GM18526 (cell line): Measurements from ENCODE around the gene SFMBT2.

Experiments
- POLR2A ChIP-seq: IDR thresholded peaks from 3 replicates; pipeline ENCODE4 v1.6.1; 2011; ENCODE audit not compliant: insufficient read length; ENCODE audit errors: extremely low read depth

The SFMBT2 gene

DNA sequence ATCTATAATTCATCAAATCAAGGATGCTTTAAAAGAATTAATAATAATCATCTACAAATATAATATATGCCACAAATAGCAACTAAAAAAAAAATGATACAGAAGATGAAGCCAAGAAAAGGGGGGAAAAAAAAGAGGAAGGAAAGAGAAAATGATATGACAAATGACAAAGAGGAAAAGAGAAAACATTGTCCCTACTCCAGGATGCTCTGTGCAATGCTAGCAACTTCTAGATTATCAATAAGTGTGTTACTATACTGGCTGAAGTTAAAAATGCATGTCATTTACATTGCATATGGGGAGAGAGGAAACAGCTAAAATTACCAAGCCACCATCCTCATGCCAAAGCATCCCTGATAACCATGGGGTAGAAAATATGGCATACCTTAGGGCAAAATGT is 104.2 kb downstream of the SFMBT2 start:
- TF ChIP-seq POLR2A = no peak

DNA sequence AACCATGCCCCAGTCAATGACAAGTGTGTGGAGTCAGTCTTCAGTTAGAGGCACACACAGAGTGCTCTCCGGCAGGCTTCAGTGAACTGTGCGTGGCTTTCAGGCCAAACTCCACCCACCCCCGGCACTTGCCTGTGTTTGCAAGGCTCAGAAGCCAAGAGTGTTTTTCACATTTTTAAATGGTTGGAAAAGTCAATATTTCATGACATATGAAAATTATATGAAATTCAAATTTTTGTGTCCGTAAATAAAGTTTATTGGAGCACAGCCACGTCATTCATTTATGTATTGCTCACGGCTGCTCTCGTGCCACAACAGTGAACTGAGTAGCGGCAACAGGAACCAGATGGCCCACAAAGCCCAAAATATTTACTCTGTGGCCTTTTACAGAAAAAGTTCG is 104.7 kb downstream of the SFMBT2 start:
- TF ChIP-seq POLR2A = no peak

DNA sequence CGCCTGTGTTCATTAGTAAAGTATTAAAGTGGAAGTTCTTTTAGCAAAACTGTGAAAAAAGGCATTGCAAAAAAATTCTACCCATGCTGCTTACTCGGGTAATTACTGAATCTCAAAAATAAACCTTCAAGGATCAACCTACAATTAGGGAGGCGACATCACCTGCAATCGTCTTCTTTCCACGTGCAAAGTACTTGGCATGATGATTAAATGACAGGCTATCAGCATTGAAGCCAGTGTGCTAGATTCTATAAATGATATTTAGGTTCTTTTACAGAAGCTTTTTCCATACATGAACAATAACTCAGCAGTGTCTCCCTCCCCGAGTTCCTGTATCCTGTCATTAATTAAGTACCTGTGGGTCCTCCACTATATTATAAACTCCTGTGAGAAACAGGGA is 105.8 kb downstream of the SFMBT2 start:
- TF ChIP-seq POLR2A = no peak

DNA sequence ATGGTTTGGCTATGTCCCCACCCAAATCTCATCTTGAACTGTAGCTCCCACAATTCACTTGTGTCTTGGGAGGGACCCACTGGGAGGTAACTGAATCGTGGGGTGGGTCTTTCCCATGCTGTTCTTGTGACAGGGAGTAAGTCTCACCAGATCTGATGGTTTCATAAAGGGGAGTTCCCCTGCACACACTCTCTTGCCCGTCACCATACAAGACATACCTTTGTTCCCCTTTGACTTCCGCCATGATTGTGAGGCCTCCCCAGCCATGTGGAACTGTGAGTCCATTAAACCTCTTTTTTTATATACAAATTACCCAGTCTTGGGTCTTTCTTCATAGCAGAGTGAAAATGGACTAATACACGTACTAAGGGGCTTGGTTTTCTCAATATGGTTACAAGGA is 106.7 kb downstream of the SFMBT2 start:
- TF ChIP-seq POLR2A = no peak

DNA sequence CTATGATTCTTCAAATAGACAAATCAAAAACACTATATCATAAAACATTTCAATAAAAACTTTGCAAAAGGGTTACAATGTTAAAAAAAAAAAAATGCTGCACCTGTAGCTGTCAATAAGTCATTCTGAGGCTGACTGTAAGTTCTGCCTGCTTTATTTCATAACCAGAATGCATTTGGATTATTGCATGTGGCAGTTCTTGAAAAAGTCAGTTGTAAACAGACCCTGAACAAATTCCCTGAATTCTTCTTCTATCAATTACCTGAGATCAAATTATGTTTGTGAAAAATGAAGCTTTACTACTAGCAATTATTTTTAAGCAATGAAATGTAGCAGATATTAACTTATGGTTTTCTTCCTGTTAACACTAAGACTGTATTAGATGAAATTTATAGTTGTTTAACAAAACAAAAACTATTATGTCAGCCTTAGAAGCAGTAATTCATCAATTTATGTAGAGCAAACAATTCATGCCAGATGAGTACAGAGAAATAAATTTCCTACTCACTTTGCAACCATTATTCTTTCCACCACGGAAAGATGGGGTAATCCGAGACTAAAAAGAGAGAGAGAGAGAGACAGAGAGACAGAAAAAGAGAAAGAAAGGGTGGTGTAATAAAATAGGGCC is 107.8 kb downstream of the SFMBT2 start:
- no peak for TF ChIP-seq POLR2A

DNA sequence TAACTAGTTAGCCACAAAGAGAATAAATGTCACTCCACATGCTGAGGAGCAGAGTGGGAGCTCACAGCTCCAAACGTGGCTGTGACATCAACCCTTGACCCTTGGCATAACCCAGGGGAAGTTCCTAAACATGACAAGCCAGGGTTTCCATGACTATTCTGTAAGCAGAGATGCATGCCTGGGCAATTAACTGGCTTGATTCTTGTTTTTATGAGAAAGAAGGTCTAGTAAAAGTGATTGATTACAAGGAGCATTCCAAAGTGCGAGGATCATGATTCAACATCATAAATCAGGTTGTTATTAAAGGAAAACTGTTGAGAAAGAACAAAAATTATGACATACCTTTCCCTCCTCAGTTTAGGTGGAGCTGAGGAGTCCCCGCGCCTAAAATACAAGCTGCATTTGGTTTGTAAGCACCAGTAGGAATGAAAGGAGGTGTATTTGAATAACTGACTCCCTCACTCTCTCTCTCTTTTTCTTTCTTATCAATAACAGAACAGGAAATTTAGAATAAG is 108.4 kb downstream of the SFMBT2 start:
- no peak for TF ChIP-seq POLR2A

DNA sequence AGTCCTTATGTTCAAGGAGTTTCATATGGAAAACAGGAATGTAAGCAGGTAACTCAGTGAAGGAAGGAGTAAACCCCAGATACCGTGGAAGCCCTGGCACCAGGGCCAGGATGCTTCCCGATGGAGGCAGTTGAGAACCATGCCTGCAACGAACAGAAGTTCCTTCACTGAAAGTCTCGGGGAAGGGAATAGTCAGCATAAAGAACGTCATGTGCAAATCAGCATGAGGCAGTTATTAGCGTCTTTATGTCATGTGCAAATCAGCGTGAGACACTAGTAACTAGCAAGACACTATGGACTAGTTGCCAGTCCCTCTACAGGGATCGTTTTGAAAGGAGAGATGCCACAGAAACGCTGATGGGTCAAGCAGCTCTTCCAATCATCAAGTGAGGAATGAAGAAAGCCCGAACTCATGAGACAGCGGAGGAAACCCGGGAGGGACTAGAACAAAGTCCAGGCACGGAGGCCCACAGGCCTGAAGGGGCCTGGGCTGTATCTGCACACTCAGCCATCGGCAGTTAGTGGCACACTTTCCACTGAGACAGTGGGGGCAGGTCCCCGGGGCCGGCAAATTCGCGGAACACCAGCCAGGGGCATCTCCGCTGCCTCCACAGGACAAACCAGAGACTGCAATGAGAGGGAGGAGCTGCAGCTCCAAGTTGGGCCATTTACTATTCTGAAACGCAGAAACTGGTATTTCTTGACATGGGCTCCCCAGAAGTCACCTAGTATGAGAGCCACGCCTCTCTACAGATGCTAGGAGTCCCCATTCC is 109.6 kb downstream of the SFMBT2 start:
- TF ChIP-seq POLR2A = no peak

DNA sequence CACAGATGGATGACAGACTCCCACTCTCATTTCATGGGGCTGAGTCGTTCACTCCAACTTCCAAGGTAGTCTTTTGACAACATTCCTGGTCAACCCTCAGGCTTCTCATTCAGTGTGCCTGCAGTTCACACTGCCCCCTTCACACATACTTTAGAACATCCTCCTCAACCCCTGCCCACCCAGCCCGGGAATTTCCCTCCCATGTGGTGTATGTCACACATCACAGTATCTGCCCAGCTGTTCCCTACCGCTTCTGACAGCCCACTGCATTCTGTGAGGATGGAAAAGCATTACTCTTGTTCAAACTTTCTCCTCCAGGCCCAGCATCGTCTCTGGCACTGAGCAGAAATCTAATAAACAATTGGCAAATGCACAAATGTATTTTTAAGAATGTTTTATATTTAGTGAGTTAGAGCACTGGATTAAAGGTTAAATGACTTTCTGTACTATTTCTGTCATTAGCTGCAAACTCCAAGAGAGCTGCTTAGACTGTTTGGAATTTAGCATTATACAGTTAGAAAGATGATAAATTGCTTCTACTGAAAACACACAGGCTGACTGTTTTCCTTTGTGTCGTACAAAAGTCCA is 110.4 kb downstream of the SFMBT2 start:
- no peak for TF ChIP-seq POLR2A

DNA sequence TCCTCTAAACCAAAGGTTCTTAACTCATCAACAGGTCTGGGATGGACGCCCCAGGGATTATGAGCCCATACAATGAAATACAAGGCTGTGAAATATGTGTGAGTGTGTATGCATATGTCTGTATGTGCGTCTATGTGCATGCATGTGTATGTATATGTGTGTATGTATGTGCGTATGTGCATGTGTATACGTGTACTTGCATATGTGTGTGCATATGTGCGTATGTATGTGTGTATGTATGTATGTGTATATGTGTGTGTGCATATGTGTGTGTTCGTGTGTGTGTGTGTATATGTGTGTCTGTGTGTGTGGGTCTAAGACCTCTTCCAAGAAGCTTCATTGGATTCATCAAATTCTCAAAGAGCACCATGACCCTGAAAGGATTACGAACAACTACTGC is 112.3 kb downstream of the SFMBT2 start:
- no peak for TF ChIP-seq POLR2A

DNA sequence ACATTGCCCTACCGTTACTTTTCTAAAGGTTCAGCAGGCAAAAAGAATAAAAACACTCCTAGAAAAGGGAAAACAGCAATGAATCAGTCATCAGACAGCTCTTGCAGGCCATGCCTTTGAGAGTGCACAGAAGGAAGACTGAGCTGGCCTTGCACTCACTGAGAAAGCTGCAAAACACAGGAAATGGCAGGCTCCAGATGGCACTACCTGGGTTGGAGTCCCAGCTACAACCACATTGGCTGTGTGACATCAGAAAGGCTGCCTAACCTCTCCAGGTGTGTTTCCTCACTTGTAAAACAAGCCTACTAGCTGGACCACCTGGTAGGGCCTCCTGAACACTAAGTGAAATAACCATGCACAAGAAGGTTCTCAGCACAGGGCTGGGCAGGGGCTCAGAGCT is 113.7 kb downstream of the SFMBT2 start:
- TF ChIP-seq POLR2A = no peak

DNA sequence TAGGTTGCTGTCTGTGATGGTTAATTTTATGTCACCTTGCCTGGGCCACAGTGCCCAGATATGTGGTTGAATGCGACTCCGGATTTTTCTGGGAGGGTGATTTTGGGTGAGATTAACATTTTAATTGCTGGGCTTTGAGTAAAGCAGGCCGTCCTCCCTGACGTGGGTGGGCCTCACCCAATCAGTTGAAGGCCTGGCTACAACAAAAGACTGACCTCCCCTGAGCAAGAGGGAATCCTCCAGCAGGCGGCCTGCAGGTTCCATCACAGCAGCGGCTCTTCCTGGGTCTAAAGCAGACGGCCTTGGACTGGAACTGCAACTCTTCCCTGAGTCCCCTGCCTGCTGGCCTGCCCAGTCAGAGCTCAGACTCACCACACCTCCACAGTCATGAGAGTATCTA is 114.2 kb downstream of the SFMBT2 start:
- no peak for TF ChIP-seq POLR2A

DNA sequence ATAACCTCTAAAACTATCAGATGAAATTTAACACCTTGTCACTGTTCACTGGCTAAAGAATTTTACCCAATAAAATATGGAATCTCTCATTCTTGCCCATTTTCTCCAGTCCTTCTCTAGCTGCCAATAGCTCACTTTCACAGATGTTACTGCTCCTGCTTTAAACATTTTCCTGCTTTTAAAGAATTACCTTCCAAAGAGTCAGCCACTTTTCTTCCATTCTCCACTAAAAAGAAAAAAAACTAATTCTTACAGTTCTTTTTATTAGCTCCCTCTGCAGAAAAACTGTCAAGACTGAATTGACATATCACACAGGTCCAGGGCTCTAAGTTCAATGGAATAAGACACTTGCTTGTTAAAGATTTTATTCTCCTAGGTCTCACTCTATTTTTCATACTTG is 114.8 kb downstream of the SFMBT2 start:
- TF ChIP-seq POLR2A = no peak

DNA sequence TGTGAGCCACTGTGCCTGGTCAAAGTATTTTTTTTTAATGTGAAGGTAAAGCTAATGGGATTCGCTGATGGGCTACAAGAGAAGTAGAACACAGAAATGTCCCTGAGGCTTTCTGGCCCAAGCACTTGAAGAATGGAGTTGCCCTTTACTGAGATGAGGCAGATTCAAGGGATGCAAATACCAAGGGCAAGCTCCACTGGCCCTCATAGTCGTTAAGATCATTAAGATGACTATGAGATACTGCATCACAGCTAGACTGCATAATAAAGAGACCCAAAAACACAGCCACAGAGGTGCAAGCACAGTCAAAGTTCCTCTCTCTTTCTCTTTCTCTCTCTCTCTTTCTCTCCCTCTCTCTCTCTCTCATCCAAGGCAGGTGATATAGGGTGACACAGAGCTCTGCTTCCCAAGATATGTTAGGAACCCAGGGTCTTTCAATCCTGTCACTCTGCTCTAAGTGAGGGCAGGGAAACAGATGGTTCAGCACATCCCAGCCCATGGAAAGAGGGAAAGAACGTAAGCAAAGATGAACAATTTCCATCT is 117.4 kb downstream of the SFMBT2 start:
- no peak for TF ChIP-seq POLR2A

DNA sequence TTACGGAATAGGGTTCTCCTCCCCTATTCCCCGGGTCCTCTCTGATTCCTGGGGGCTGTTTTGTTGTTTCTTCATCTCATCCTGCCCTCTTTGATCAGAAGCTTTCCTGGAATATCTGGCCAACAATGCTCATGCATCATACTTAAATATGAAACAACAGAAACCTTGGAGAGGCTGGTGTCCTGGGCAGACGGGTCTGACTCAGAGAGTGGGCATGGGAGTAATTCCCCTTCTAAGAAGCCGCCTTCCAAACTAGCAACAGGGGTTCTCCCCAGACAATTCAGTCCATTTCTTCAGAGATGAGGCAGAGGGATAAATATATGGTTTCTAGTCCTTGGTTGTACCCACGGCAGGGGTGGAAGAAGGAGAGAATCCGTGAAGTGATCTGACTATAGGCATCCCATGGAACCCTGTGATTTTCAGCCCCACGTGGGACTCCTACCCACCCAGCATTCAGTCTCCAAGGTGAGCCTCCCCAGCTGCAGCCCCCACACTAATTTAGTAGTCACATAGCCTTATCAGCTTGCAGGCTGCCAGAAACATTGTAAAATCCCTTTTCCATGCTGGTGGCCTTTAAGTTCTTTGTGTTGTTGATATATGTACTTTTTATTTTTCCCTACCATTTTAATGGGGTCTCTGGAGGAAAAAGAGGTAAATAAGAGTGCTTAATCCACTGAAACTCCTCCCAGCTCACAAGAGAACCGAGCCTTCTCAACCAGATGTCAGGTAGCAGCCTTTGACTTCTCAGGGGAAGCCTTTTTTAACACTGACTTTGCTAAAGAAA is 119.2 kb downstream of the SFMBT2 start:
- TF ChIP-seq POLR2A = no peak

DNA sequence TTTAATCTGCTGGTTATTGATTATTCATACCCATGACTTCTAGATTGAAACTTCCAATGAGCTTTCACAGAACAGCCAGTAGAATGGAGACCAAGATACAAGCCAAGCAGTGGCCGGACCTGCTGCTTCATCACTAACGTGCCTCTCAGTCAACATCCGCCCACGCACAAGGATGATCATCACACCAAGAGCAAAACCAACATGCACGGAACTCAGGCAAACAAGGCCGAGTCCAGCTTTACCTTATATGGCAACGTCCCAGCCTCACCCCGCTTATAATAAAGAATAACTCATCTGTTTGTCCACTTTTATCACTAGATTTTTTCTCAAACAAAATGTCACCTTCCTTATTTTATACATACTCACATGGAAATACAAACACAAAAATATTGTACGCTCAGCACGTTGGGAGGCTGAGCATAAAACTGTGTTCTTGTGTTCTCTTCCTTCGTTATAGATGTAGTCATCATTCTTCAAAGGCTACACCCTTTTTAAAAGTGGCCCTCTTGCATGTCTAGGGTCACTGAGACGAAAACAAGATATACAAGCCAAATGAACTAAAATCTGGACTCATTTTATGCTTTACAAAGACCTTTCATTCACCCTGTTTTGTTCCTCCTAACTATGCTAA is 122.7 kb downstream of the SFMBT2 start:
- no peak for TF ChIP-seq POLR2A
